ENCODE data around the gene PRDM12. TPM values are rescaled to one million over a fixed set of nuclear protein-coding genes. Genes with fewer than 3 reads are reported as not detected.

The PRDM12 gene
- total and polyA plus RNA-seq, 2 donors (not counting 1 experiment from before 2014, with no cell fraction given), result not detected

DNA sequence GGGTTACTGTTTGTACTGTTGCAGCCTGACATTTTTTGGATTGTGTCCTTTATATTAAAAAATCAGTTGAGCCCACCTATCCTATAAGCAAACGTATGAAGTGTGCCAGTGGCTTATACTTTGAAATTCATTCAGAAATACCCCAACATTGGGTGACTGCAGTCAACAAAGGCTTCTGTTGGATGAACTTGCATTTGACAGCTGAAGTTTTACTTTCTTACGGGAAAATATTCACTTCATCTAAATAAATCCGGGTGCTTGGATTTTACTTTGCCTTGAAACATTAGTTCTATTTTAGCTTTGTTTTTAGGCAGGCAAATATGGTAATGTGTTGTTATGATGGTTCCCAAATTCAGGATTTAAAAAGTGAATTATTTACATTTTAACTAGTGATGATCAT, 50.9 kb downstream of the PRDM12 start:
- Mint-ChIP-seq H3K9me3 (ENCODE audit: insufficient read depth) (no peaks in the 10 kb centered on the region), H3K4me3 (peak overlapping the region; percentile 92), H3K27ac (no peak overlapping the region), H3K27me3 (no peaks in the 10 kb centered on the region), H3K4me1 (peaks cover 33% of the 10 kb centered on the region)
- Histone ChIP-seq H3K79me2 (ENCODE audit: control insufficient read depth, insufficient read depth, low read length) (peaks cover 63% of the 10 kb centered on the region), H3K4me2 (replicated peaks; ENCODE audit: low read depth, low read length, poor library complexity, severe bottlenecking) (peak overlapping the region; percentile 84), H4K20me1 (ENCODE audit: control insufficient read depth, insufficient read depth, low read length, poor library complexity, severe bottlenecking) (peaks cover 17% of the 10 kb centered on the region), H3K4me3 (ENCODE audit: control extremely low read depth in 1 of 5, extremely low read depth in 1 of 5, insufficient read depth in 1 of 5, low read depth in 2 of 5, low read length in 4 of 5) (no peak overlapping the region), H3K27ac (ENCODE audit: low read length in 2 of 2) (no peak overlapping the region), H3K9me3 (ENCODE audit: control extremely low read depth in 1 of 3, control insufficient read depth in 2 of 3, insufficient read depth in 1 of 3, low read length in 2 of 3) (no peaks in the 10 kb centered on the region), H3K36me3 (replicated peaks in 1 of 2; ENCODE audit: control extremely low read depth in 1 of 2, control insufficient read depth in 1 of 2, extremely low read depth in 1 of 2, insufficient read depth in 2 of 2, low read length in 1 of 2) (no peaks in the 10 kb centered on the region), H3K9ac (ENCODE audit: low read length) (peak overlapping the region; percentile 92), H3K4me1 (ENCODE audit: control insufficient read depth in 2 of 2, insufficient read depth in 2 of 2, low read length in 2 of 2) (peaks cover 24 to 33% of the 10 kb centered on the region in 2 donors), H2AFZ (ENCODE audit: insufficient read depth, low read depth, low read length, poor library complexity, severe bottlenecking) (no peak overlapping the region), H3K27me3 (replicated peaks in 1 of 4; ENCODE audit: control extremely low read depth in 1 of 4, control insufficient read depth in 3 of 4, insufficient read depth in 4 of 4, low read length in 3 of 4) (no peaks in the 10 kb centered on the region)
- DNase-seq (no peak), ATAC-seq (ENCODE audit: low read depth) (no peak)
- no peak for TF ChIP-seq EZH2 (IDR thresholded peaks at IDR 0.05; ENCODE audit: borderline replicate concordance, insufficient read depth, low read depth, low read length, poor library complexity, severe bottlenecking)
- TF ChIP-seq, protein P1, sequence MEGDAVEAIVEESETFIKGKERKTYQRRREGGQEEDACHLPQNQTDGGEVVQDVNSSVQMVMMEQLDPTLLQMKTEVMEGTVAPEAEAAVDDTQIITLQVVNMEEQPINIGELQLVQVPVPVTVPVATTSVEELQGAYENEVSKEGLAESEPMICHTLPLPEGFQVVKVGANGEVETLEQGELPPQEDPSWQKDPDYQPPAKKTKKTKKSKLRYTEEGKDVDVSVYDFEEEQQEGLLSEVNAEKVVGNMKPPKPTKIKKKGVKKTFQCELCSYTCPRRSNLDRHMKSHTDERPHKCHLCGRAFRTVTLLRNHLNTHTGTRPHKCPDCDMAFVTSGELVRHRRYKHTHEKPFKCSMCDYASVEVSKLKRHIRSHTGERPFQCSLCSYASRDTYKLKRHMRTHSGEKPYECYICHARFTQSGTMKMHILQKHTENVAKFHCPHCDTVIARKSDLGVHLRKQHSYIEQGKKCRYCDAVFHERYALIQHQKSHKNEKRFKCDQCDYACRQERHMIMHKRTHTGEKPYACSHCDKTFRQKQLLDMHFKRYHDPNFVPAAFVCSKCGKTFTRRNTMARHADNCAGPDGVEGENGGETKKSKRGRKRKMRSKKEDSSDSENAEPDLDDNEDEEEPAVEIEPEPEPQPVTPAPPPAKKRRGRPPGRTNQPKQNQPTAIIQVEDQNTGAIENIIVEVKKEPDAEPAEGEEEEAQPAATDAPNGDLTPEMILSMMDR (IDR thresholded peaks at IDR 0.05), result no peak
- POLR2A ChIA-PET, result interaction anchor here (0.6 kb wide), 1 partner anchor 1649 kb away, joined by 5 read pairs; no protein-coding TSS in a partner anchor
- WGBS (ENCODE audit: insufficient coverage), result no CpG with 5 or more reads among the region's 3 CpGs
- intact Hi-C loops (cut with micrococcal nuclease), result no loop called here
- CTCF ChIA-PET, result interaction anchor here (1.0 to 3.3 kb wide), 4 partner anchors 9 to 317 kb away, joined by 3 to 18 read pairs (median 6); no protein-coding TSS in a partner anchor

DNA sequence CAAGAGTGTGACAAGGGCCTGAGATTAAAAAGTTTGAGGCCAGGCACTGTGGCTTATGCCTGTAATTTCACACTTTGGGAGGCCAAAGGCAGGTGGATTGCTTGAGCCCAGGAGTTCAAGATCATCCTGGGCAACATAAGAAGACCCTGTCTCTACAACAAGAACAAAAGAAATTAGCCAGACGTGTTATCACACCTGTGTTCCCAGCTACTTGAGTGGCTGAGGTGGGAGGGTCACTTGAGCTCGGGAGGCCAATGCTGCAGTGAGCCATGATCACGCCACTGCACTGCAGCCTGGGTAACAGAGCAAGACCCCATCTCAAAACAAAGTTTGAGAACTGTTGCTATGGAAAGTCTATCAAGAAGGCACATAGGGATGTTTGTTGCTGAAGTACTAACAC, 54.2 kb downstream of the PRDM12 start:
- Histone ChIP-seq H3K36me3 (replicated peaks in 1 of 2; ENCODE audit: control extremely low read depth in 1 of 2, control insufficient read depth in 1 of 2, extremely low read depth in 1 of 2, insufficient read depth in 2 of 2, low read length in 1 of 2) (no peaks in the 10 kb centered on the region), H3K4me2 (replicated peaks; ENCODE audit: low read depth, low read length, poor library complexity, severe bottlenecking) (no peak overlapping the region), H3K4me1 (ENCODE audit: control insufficient read depth in 2 of 2, insufficient read depth in 2 of 2, low read length in 2 of 2) (peaks cover 23 to 24% of the 10 kb centered on the region in 2 donors), H3K27me3 (replicated peaks in 1 of 4; ENCODE audit: control extremely low read depth in 1 of 4, control insufficient read depth in 3 of 4, insufficient read depth in 4 of 4, low read length in 3 of 4) (no peaks in the 10 kb centered on the region), H3K4me3 (ENCODE audit: control extremely low read depth in 1 of 5, extremely low read depth in 1 of 5, insufficient read depth in 1 of 5, low read depth in 2 of 5, low read length in 4 of 5) (no peak overlapping the region), H2AFZ (ENCODE audit: insufficient read depth, low read depth, low read length, poor library complexity, severe bottlenecking) (no peak overlapping the region), H3K9me3 (ENCODE audit: control extremely low read depth in 1 of 3, control insufficient read depth in 2 of 3, insufficient read depth in 1 of 3, low read length in 2 of 3) (no peaks in the 10 kb centered on the region), H4K20me1 (ENCODE audit: control insufficient read depth, insufficient read depth, low read length, poor library complexity, severe bottlenecking) (peaks cover 17% of the 10 kb centered on the region), H3K79me2 (ENCODE audit: control insufficient read depth, insufficient read depth, low read length) (peaks cover 64% of the 10 kb centered on the region), H3K9ac (ENCODE audit: low read length) (no peak overlapping the region), H3K27ac (ENCODE audit: low read length in 2 of 2) (no peak overlapping the region)
- CTCF ChIA-PET, result no interaction called here
- 100% methylated on average over 2 of the region's 3 CpGs for WGBS (ENCODE audit: insufficient coverage)
- no peak for DNase-seq
- Mint-ChIP-seq H3K27ac (no peak overlapping the region), H3K9me3 (ENCODE audit: insufficient read depth) (no peaks in the 10 kb centered on the region), H3K27me3 (no peaks in the 10 kb centered on the region), H3K4me3 (no peak overlapping the region), H3K4me1 (peaks cover 26% of the 10 kb centered on the region)
- intact Hi-C loops (cut with micrococcal nuclease), result no loop called here
- TF ChIP-seq, protein P1 (IDR thresholded peaks at IDR 0.05), result no peak
- no peak for TF ChIP-seq EZH2 (IDR thresholded peaks at IDR 0.05; ENCODE audit: borderline replicate concordance, insufficient read depth, low read depth, low read length, poor library complexity, severe bottlenecking)
- POLR2A ChIA-PET, result no interaction called here
- ATAC-seq (ENCODE audit: low read depth), result no peak
